Peyer's patch (tissue), 4 donors: Measurements from ENCODE around the gene GPN2.

ENCODE experiments used
- POLR2A ChIP-seq, 2 donors: fragments of 450-650 bp; IDR thresholded peaks; one replicate each; pipeline ENCODE4 v1.5.1; 2017; ENCODE audit warnings: antibody characterized with exemption in 2 of 2, mild to moderate bottlenecking in 2 of 2, moderate library complexity in 2 of 2
- TF ChIP-seq, protein P1 (sequence below), 6 experiments: fragments of 450-650 bp in 4 of 6; fragments of 200-600 bp in 2 of 6; sonication (generic) in 1 of 6; IDR thresholded peaks; one replicate each; pipeline ENCODE4 v1.5.1; 2017 to 2019; ENCODE audit warnings: antibody characterized with exemption in 6 of 6, mild to moderate bottlenecking in 3 of 6, moderate library complexity in 1 of 6

DNA sequence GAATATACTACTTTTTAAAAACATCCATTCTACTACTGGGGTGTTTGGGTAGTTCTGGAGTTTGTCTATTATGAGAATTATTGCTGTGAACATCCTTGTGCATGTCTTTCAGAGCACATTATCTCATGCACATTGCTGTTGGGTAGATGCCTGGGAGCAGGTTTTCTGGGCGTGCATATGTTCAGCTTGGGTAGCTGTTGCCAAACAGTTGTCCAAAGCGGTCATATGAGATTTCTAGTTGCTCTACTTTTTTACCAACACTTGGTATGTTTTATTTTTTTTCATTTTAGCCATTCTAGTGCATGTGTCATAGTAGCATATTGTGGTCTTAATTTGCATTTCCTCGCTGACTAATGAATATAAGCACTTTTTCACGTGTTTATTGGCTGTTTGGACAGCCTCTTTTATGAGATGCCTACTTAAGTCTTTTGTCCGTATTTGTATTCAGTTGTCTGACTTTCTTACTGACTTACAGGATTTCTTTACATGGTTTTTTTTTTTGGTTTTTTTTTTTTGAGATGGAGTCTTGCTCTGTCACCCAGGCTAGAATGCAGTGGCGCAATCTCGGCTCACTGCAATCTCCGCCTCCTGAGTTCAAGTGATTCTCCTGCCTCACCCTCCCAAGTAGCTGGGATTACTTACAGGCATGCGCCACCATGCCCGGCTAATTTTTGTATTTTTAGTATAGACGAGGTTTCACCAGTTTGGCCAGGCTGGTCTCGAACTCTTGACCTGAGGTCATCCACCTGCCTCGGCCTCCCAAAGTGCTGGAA, 45.5 kb downstream of the GPN2 start:
- TF ChIP-seq, protein P1, sequence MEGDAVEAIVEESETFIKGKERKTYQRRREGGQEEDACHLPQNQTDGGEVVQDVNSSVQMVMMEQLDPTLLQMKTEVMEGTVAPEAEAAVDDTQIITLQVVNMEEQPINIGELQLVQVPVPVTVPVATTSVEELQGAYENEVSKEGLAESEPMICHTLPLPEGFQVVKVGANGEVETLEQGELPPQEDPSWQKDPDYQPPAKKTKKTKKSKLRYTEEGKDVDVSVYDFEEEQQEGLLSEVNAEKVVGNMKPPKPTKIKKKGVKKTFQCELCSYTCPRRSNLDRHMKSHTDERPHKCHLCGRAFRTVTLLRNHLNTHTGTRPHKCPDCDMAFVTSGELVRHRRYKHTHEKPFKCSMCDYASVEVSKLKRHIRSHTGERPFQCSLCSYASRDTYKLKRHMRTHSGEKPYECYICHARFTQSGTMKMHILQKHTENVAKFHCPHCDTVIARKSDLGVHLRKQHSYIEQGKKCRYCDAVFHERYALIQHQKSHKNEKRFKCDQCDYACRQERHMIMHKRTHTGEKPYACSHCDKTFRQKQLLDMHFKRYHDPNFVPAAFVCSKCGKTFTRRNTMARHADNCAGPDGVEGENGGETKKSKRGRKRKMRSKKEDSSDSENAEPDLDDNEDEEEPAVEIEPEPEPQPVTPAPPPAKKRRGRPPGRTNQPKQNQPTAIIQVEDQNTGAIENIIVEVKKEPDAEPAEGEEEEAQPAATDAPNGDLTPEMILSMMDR (IDR thresholded peaks at IDR 0.05) = no peak
- no peak for TF ChIP-seq POLR2A (IDR thresholded peaks at IDR 0.05)
